Adipocyte (in vitro differentiated cells): ENCODE results near the gene NTSR1.
A peak's percentile ranks its signal among the peaks of the same experiment; 100 is the strongest.

Experiments
- DNase-seq: peaks from one replicate; pipeline ENCODE4 v3.0.0-alpha.2; 2015; ENCODE audit warnings: low read depth
- H3K27me3 ChIP-seq: replicated peaks from 2 replicates; pipeline ENCODE4 v1.7.0; 2013; ENCODE audit warnings: mild to moderate bottlenecking, low read length, moderate library complexity; ENCODE audit not compliant: control insufficient read depth, insufficient read depth
- H3K36me3 ChIP-seq: 2 replicates; pipeline ENCODE4 v1.7.0; 2013; ENCODE audit warnings: low read length, mild to moderate bottlenecking, moderate library complexity; ENCODE audit not compliant: control insufficient read depth, insufficient read depth, severe bottlenecking
- H3K4me1 ChIP-seq: 2 replicates; pipeline ENCODE4 v1.7.0; 2013; ENCODE audit warnings: mild to moderate bottlenecking, low read length, moderate library complexity; ENCODE audit not compliant: control insufficient read depth, insufficient read depth
- H3K4me3 ChIP-seq: 2 replicates; pipeline ENCODE4 v1.7.0; 2013; ENCODE audit warnings: mild to moderate bottlenecking, low read length, moderate library complexity
- H3K9ac ChIP-seq: 2 replicates; pipeline ENCODE4 v1.7.0; 2013; ENCODE audit warnings: mild to moderate bottlenecking, low read length, moderate library complexity
- H3K9me3 ChIP-seq: 2 replicates; pipeline ENCODE4 v1.7.0; 2013; ENCODE audit warnings: mild to moderate bottlenecking, low read length, moderate library complexity; ENCODE audit not compliant: control insufficient read depth

Gene NTSR1

GRCh38 chr20:62708591-62709536 is at the start of gene NTSR1:
Gene NTSR1, plus strand, starts transcription at chr20:62708836. Its CDS starts 372 bp downstream, at chr20:62709208.
- H3K4me1 ChIP-seq: peaks cover 5% of the 10 kb centered on the region
- H3K4me3 ChIP-seq: no peak within 1 kb of the TSS
- peak; percentile 25 for DNase-seq
- H3K9ac ChIP-seq: no peak within 1 kb of the TSS
- H3K27me3 ChIP-seq: peaks cover 33% of the 10 kb centered on the region
- H3K36me3 ChIP-seq: no peaks in the 10 kb centered on the region
- H3K9me3 ChIP-seq: no peaks in the 10 kb centered on the region

- Histone ChIP-seq H3K9ac (no peak overlapping the region), H3K9me3 (no peaks in the 10 kb centered on the region), H3K36me3 (no peaks in the 10 kb centered on the region), H3K4me1 (peaks cover 16% of the 10 kb centered on the region), H3K4me3 (no peak overlapping the region), H3K27me3 (no peaks in the 10 kb centered on the region)
- no peak for DNase-seq
Observed at GRCh38 chr20:62659488-62660239, 49.0 kb upstream of the NTSR1 start.

GRCh38 chr20:62660240-62660615 is 48.4 kb upstream of the NTSR1 start:
- H3K36me3 ChIP-seq: no peaks in the 10 kb centered on the region
- no peaks in the 10 kb centered on the region for H3K9me3 ChIP-seq
- no peak overlapping the region for H3K4me3 ChIP-seq
- H3K27me3 ChIP-seq: no peaks in the 10 kb centered on the region
- H3K4me1 ChIP-seq: peaks cover 16% of the 10 kb centered on the region
- H3K9ac ChIP-seq: no peak overlapping the region
- DNase-seq: no peak

GRCh38 chr20:62660768-62661167 is 47.9 kb upstream of the NTSR1 start:
- Histone ChIP-seq H3K36me3 (no peaks in the 10 kb centered on the region), H3K9me3 (no peaks in the 10 kb centered on the region), H3K27me3 (no peaks in the 10 kb centered on the region), H3K4me3 (no peak overlapping the region), H3K9ac (no peak overlapping the region), H3K4me1 (peaks cover 16% of the 10 kb centered on the region)
- DNase-seq: no peak

- no peak for DNase-seq
- H3K9me3 ChIP-seq: no peaks in the 10 kb centered on the region
- peak overlapping the region; percentile 10 for H3K9ac ChIP-seq
- no peaks in the 10 kb centered on the region for H3K27me3 ChIP-seq
- H3K4me3 ChIP-seq: no peak overlapping the region
- H3K36me3 ChIP-seq: no peaks in the 10 kb centered on the region
- peaks cover 16% of the 10 kb centered on the region for H3K4me1 ChIP-seq
Observed at GRCh38 chr20:62661647-62662046, 47.0 kb upstream of the NTSR1 start.

GRCh38 chr20:62662422-62662821 is 46.2 kb upstream of the NTSR1 start:
- no peaks in the 10 kb centered on the region for H3K9me3 ChIP-seq
- DNase-seq: peak; percentile 81
- peak overlapping the region; percentile 10 for H3K9ac ChIP-seq
- H3K27me3 ChIP-seq: no peaks in the 10 kb centered on the region
- no peaks in the 10 kb centered on the region for H3K36me3 ChIP-seq
- H3K4me3 ChIP-seq: no peak overlapping the region
- peaks cover 16% of the 10 kb centered on the region for H3K4me1 ChIP-seq

GRCh38 chr20:62663145-62664018 is 45.3 kb upstream of the NTSR1 start:
- Histone ChIP-seq H3K4me1 (peaks cover 16% of the 10 kb centered on the region), H3K9me3 (no peaks in the 10 kb centered on the region), H3K27me3 (no peaks in the 10 kb centered on the region), H3K36me3 (no peaks in the 10 kb centered on the region), H3K9ac (no peak overlapping the region), H3K4me3 (no peak overlapping the region)
- no peak for DNase-seq

GRCh38 chr20:62664019-62664971 is 44.3 kb upstream of the NTSR1 start:
- no peak for DNase-seq
- H3K4me3 ChIP-seq: no peak overlapping the region
- no peaks in the 10 kb centered on the region for H3K9me3 ChIP-seq
- no peaks in the 10 kb centered on the region for H3K36me3 ChIP-seq
- no peak overlapping the region for H3K9ac ChIP-seq
- H3K4me1 ChIP-seq: peaks cover 16% of the 10 kb centered on the region
- no peaks in the 10 kb centered on the region for H3K27me3 ChIP-seq

GRCh38 chr20:62665153-62665754 is 43.4 kb upstream of the NTSR1 start:
- no peaks in the 10 kb centered on the region for H3K36me3 ChIP-seq
- no peaks in the 10 kb centered on the region for H3K27me3 ChIP-seq
- H3K9me3 ChIP-seq: no peaks in the 10 kb centered on the region
- no peak overlapping the region for H3K4me3 ChIP-seq
- no peak overlapping the region for H3K9ac ChIP-seq
- no peak for DNase-seq
- H3K4me1 ChIP-seq: peaks cover 16% of the 10 kb centered on the region
